ENCODE data around the gene CORO7.
"Not testable (repeated sequence)": the region's sequence is repeated elsewhere in the genome, so short reads cannot be mapped to it uniquely, and the experiment has no call there.

The CORO7 gene

GRCh38 chr16:4336701-4337539 is 79.5 kb downstream of the CORO7 start:
- POLR2A ChIA-PET = no interaction called here
- no peak for DNase-seq (ENCODE audit: extremely low spot score)
- CTCF ChIA-PET = interaction anchor here (2.0 kb wide), 1 partner anchor 83 kb away, joined by 4 read pairs; no protein-coding TSS in a partner anchor
- no peak for TF ChIP-seq SP1 (IDR thresholded peaks at IDR 0.05)
- no peak for TF ChIP-seq TARDBP (IDR thresholded peaks at IDR 0.05)
- no peak for TF ChIP-seq CTBP1 (IDR thresholded peaks at IDR 0.05; ENCODE audit: borderline replicate concordance)
- no peak for TF ChIP-seq HDGF (IDR thresholded peaks at IDR 0.05; ENCODE audit: borderline replicate concordance)
- TF ChIP-seq FOXM1 (IDR thresholded peaks at IDR 0.05; ENCODE audit: borderline replicate concordance) = no peak

- DNase-seq (ENCODE audit: extremely low spot score) = no peak
- CTCF ChIA-PET = interaction anchor here (1.2 to 2.0 kb wide), 2 partner anchors 68 to 81 kb away, joined by 4 read pairs; no protein-coding TSS in a partner anchor
- POLR2A ChIA-PET = no interaction called here
Observed at GRCh38 chr16:4334724-4335495, 81.5 kb downstream of the CORO7 start.

GRCh38 chr16:4333714-4334113 is 82.7 kb downstream of the CORO7 start:
- POLR2A ChIA-PET; DNase-seq (ENCODE audit: extremely low spot score); CTCF ChIA-PET: not testable (repeated sequence)

More at GRCh38 chr16:4334724-4335495, 81.5 kb downstream of the CORO7 start:
- no peak for TF ChIP-seq CTBP1 (IDR thresholded peaks at IDR 0.05; ENCODE audit: borderline replicate concordance)
- TF ChIP-seq TARDBP (IDR thresholded peaks at IDR 0.05) = no peak
- TF ChIP-seq FOXM1 (IDR thresholded peaks at IDR 0.05; ENCODE audit: borderline replicate concordance) = no peak
- no peak for TF ChIP-seq FOXA1 (IDR thresholded peaks at IDR 0.05)
- TF ChIP-seq ARNT (IDR thresholded peaks at IDR 0.05) = no peak
- no peak for TF ChIP-seq HDGF (IDR thresholded peaks at IDR 0.05; ENCODE audit: borderline replicate concordance)
- no peak for TF ChIP-seq L3MBTL2 (conservative IDR thresholded peaks at IDR 0.05)
- no peak for TF ChIP-seq NFRKB (IDR thresholded peaks at IDR 0.05)
- TF ChIP-seq FOXK2 (IDR thresholded peaks at IDR 0.05) = no peak
- TF ChIP-seq PKNOX1 (IDR thresholded peaks at IDR 0.05) = no peak
- no peak for TF ChIP-seq SUZ12 (IDR thresholded peaks at IDR 0.05)
- no peak for TF ChIP-seq ELF4 (IDR thresholded peaks at IDR 0.05)
- no peak for TF ChIP-seq BHLHE40 (IDR thresholded peaks at IDR 0.05; ENCODE audit: borderline replicate concordance)

- ChIA-PET CTCF (no interaction called here), POLR2A (no interaction called here)
- DNase-seq (ENCODE audit: extremely low spot score) = no peak
- TF ChIP-seq ZNF384 (IDR thresholded peaks at IDR 0.05) (no peak), TARDBP (IDR thresholded peaks at IDR 0.05) (no peak), FOXK2 (IDR thresholded peaks at IDR 0.05) (no peak), ARNT (IDR thresholded peaks at IDR 0.05) (no peak), CTBP1 (IDR thresholded peaks at IDR 0.05; ENCODE audit: borderline replicate concordance) (no peak), NFRKB (IDR thresholded peaks at IDR 0.05) (no peak), SP1 (IDR thresholded peaks at IDR 0.05) (no peak), LEF1 (IDR thresholded peaks at IDR 0.05; ENCODE audit: borderline replicate concordance) (no peak), HDGF (IDR thresholded peaks at IDR 0.05; ENCODE audit: borderline replicate concordance) (no peak), BHLHE40 (IDR thresholded peaks at IDR 0.05; ENCODE audit: borderline replicate concordance) (no peak)
Observed at GRCh38 chr16:4333308-4333638, 83.1 kb downstream of the CORO7 start.

- CTCF ChIA-PET = interaction anchor here (1.5 to 2.2 kb wide), 2 partner anchors 21 to 70 kb away, joined by 4 to 9 read pairs; no protein-coding TSS in a partner anchor
- TF ChIP-seq SUZ12 (IDR thresholded peaks at IDR 0.05) (no peak), ELF4 (IDR thresholded peaks at IDR 0.05) (no peak), LEF1 (IDR thresholded peaks at IDR 0.05; ENCODE audit: borderline replicate concordance) (no peak), ZNF384 (IDR thresholded peaks at IDR 0.05) (no peak), HDGF (IDR thresholded peaks at IDR 0.05; ENCODE audit: borderline replicate concordance) (no peak), FOXA1 (IDR thresholded peaks at IDR 0.05) (no peak)
- POLR2A ChIA-PET = no interaction called here
- DNase-seq (ENCODE audit: extremely low spot score) = no peak
Observed at GRCh38 chr16:4332623-4333307, 83.6 kb downstream of the CORO7 start.

GRCh38 chr16:4332083-4332482 is 84.3 kb downstream of the CORO7 start:
- CTCF ChIA-PET = interaction anchor here (1.0 to 2.2 kb wide), 5 partner anchors 20 to 71 kb away, joined by 3 to 9 read pairs (median 4); no protein-coding TSS in a partner anchor
- no peak for TF ChIP-seq PKNOX1 (IDR thresholded peaks at IDR 0.05)
- POLR2A ChIA-PET = interaction anchor here (1.1 kb wide), 1 partner anchor 148 kb away, joined by 3 read pairs; no protein-coding TSS in a partner anchor
- no peak for DNase-seq (ENCODE audit: extremely low spot score)
